Tibial nerve (tissue), 4 donors: Measurements from ENCODE around the gene NIPAL3. TPM values are rescaled to one million over a fixed set of nuclear protein-coding genes. Genes with fewer than 3 reads are reported as not detected.
"Not testable (repeated sequence)": the region's sequence is repeated elsewhere in the genome, so short reads cannot be mapped to it uniquely, and the experiment has no call there.

Experiments used
- DNase-seq, 2 donors: peaks; one replicate each; pipeline ENCODE4 v3.0.0-alpha.2; 2019; ENCODE audit warnings: low spot score in 2 of 2
- H3K27ac ChIP-seq, 4 donors: fragments of 200-600 bp; sonication (generic) in 3 of 4; one replicate each; pipeline ENCODE4 v1.5.1; 2017 to 2019; ENCODE audit warnings: mild to moderate bottlenecking in 1 of 4
- H3K27me3 ChIP-seq, 2 donors: fragments of 200-600 bp; sonication (generic) in 1 of 2; one replicate each; pipeline versions ENCODE4 v1.5.1 to v1.6.0; 2017 to 2019
- H3K36me3 ChIP-seq, 3 donors: fragments of 200-600 bp; sonication (generic); one replicate each; pipeline ENCODE4 v1.5.1; 2018 to 2019
- H3K4me1 ChIP-seq, 4 donors: fragments of 200-600 bp; sonication (generic) in 3 of 4; one replicate each; pipeline ENCODE4 v1.5.1; 2017 to 2019
- H3K4me3 ChIP-seq, 4 donors: fragments of 200-600 bp; sonication (generic) in 3 of 4; one replicate each; pipeline ENCODE4 v1.5.1; 2017 to 2019; ENCODE audit warnings: mild to moderate bottlenecking in 1 of 4, moderate library complexity in 1 of 4
- H3K9me3 ChIP-seq, 4 donors: fragments of 200-600 bp; sonication (generic) in 3 of 4; one replicate each; pipeline ENCODE4 v1.5.1; 2017 to 2019
- EP300 ChIP-seq, 2 donors: sonication (generic); formaldehyde crosslinking; IDR thresholded peaks; one replicate each; pipeline ENCODE4 v1.6.1; 2017; ENCODE audit warnings: antibody characterized with exemption in 2 of 2, mild to moderate bottlenecking in 1 of 2
- POLR2A ChIP-seq, 2 donors: fragments of 450-650 bp; IDR thresholded peaks; one replicate each; pipeline ENCODE4 v1.6.1; 2017; ENCODE audit warnings: antibody characterized with exemption in 2 of 2, mild to moderate bottlenecking in 2 of 2, moderate library complexity in 2 of 2
- WGBS, 2 donors: methylation state at CpG; one replicate each; pipeline ENCODE4 v1.1.5; 2018; 5-methylcytosine and 5-hydroxymethylcytosine counted together
- total RNA-seq, 4 donors: library from RNA; depleted of rRNA; stranded (reverse); fragments of >200 nt; gene quantifications; one replicate each; pipeline ENCODE4 v1.1.0, GENCODE V29; 2016
- TF ChIP-seq, protein P1 (sequence below), 5 experiments: fragments of 200-600 bp in 3 of 5; fragments of 450-650 bp in 2 of 5; sonication (generic) in 3 of 5; IDR thresholded peaks; one replicate each; pipeline ENCODE4 v1.5.1; 2016 to 2019; ENCODE audit warnings: antibody characterized with exemption in 5 of 5, mild to moderate bottlenecking in 3 of 5, moderate library complexity in 2 of 5

NIPAL3 gene
- total RNA-seq, 4 donors from 2014 or later = 16.5 to 41.1 (median 30.1) TPM

DNA sequence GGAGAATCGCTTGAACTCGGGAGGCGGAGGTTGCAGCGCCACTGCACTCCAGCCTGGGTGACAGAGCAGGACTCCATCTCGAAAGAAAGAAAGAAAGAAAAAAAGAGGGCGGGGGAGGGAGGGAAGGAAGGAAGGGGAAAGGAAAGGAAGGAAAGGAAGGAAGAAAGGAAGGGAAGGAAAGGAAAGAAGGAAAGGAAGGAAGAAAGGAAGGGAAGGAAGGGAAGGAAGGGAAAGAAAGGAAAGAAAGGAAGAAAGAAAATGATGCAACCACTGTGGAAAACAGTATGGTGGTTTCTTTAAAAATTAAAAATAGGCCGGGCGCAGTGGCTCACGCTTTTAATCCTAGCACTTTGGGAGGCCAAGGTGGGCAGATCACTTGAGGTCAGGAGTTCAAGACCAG, 71.9 kb downstream of the NIPAL3 start:
- Histone ChIP-seq H3K36me3 (no peaks in the 10 kb centered on the region), H3K9me3 (peaks cover 0 to 8% (median 0%) of the 10 kb centered on the region in 4 donors), H3K4me3 (no peak overlapping the region), H3K27ac (no peak overlapping the region), H3K4me1 (no peaks in the 10 kb centered on the region), H3K27me3 (no peaks in the 10 kb centered on the region)
- no peak for DNase-seq
- 89 to 92% methylated on average over 9 of the region's 9 CpGs for WGBS, 2 donors
- TF ChIP-seq EP300 (IDR thresholded peaks at IDR 0.05) (no peak), POLR2A (IDR thresholded peaks at IDR 0.05) (no peak)
- TF ChIP-seq, protein P1, sequence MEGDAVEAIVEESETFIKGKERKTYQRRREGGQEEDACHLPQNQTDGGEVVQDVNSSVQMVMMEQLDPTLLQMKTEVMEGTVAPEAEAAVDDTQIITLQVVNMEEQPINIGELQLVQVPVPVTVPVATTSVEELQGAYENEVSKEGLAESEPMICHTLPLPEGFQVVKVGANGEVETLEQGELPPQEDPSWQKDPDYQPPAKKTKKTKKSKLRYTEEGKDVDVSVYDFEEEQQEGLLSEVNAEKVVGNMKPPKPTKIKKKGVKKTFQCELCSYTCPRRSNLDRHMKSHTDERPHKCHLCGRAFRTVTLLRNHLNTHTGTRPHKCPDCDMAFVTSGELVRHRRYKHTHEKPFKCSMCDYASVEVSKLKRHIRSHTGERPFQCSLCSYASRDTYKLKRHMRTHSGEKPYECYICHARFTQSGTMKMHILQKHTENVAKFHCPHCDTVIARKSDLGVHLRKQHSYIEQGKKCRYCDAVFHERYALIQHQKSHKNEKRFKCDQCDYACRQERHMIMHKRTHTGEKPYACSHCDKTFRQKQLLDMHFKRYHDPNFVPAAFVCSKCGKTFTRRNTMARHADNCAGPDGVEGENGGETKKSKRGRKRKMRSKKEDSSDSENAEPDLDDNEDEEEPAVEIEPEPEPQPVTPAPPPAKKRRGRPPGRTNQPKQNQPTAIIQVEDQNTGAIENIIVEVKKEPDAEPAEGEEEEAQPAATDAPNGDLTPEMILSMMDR (IDR thresholded peaks at IDR 0.05) = no peak

- not testable (repeated sequence) for H3K4me1 ChIP-seq, H3K9me3 ChIP-seq, H3K4me3 ChIP-seq, H3K27me3 ChIP-seq, H3K27ac ChIP-seq, H3K36me3 ChIP-seq, DNase-seq
- WGBS, 2 donors = 86 to 89% methylated on average over 7 of the region's 7 CpGs
These were observed 72.6 kb downstream of the NIPAL3 start for GRCh38 chr1:24488159-24488558.

- H3K4me3 ChIP-seq = no peak overlapping the region
- no peak for DNase-seq
- no peaks in the 10 kb centered on the region for H3K27me3 ChIP-seq
- TF ChIP-seq, protein P1 (IDR thresholded peaks at IDR 0.05) = no peak
- no peak for TF ChIP-seq POLR2A (IDR thresholded peaks at IDR 0.05)
- no peak for TF ChIP-seq EP300 (IDR thresholded peaks at IDR 0.05)
- WGBS, 2 donors = 85 to 93% methylated on average over 6 of the region's 13 CpGs
- H3K4me1 ChIP-seq = no peaks in the 10 kb centered on the region
- H3K27ac ChIP-seq = no peak overlapping the region
- H3K9me3 ChIP-seq = peaks cover 0 to 8% (median 0%) of the 10 kb centered on the region in 4 donors
- H3K36me3 ChIP-seq = no peaks in the 10 kb centered on the region
These were observed 74.1 kb downstream of the NIPAL3 start for GRCh38 chr1:24489674-24490073.

DNA sequence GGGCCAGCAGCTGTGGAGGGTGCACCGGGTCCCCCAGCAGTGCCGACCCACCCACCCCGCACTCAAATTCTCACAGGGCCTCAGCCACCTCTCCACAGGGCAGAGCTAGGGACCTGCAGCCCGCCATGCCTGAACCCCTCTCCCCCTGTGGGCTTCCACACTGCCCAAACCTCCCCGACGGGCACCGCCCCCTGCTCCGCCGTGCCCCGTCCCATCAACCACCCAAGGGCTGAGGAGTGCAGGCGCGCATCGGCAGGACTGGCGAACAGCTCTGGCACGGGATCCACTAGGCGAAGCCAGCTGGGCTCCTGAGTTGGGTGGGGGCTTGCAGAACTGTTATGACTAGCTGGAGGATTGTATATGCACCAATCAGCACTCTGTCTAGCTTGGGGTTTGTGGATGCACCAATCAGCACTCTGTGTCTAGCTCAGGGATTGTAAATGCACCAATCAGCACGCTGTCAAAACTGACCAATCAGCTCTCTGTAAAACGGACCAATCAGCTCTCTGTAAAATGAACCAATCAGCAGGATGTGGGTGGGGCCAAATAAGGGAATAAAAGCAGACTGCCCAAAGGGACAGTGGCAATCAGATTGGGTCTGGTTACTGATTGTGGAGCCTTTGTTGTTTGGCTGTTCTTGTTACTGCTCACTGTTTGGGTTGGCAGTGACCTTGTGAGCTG, 74.6 kb downstream of the NIPAL3 start:
- Histone ChIP-seq H3K27me3 (no peaks in the 10 kb centered on the region), H3K27ac (no peak overlapping the region), H3K4me3 (no peak overlapping the region), H3K36me3 (no peaks in the 10 kb centered on the region), H3K9me3 (peaks cover 0 to 8% (median 0%) of the 10 kb centered on the region in 4 donors), H3K4me1 (no peaks in the 10 kb centered on the region)
- WGBS, 2 donors = 97 to 99% methylated on average over 14 to 17 of the region's 18 CpGs
- no peak for DNase-seq
- no peak for TF ChIP-seq EP300 (IDR thresholded peaks at IDR 0.05)

DNA sequence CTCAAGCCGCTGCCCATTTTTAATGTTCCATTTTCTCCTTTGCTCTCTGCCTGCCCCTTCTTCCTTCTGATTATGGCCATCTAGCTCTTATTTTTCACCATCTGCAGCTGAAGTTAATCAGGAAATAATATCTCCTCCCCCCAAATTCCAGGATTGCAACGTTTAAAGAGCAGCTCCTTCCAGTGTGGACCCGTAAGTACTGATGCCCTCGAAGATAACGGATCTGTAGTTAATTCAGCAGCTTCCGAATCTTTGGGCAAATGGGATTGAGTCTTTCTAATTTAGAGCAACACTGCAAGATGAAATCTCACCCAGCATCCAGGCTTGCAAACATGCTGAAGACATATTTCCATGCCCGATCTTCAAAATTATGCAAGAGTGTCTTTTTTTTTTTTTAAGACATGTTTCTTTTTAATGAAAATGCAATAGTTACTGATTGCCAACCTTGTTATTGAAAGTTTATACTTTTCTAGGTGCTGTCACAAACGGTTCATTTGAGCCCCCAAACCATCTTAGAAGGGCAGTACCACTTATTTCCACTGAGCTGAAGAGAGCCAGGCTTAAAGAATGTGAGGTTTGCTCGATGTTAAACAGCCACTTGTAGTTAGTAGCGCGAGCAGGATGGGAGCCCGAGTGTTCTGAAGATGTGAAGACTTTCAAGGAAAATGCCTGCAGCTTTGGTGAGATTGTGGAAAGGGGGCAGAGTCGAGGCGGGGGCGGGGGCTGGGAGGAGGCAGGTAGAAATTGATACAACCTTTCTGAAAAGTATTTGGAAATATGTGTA, 76.2 kb downstream of the NIPAL3 start:
- Histone ChIP-seq H3K4me3 (no peak overlapping the region), H3K27ac (no peak overlapping the region), H3K9me3 (peaks cover 0 to 8% (median 0%) of the 10 kb centered on the region in 4 donors), H3K36me3 (no peaks in the 10 kb centered on the region), H3K27me3 (no peaks in the 10 kb centered on the region), H3K4me1 (no peaks in the 10 kb centered on the region)
- DNase-seq = no peak
- TF ChIP-seq, protein P1 (IDR thresholded peaks at IDR 0.05) = no peak
- TF ChIP-seq POLR2A (IDR thresholded peaks at IDR 0.05) = no peak
- TF ChIP-seq EP300 (IDR thresholded peaks at IDR 0.05) = no peak
- 51 to 60% methylated on average over 15 of the region's 15 CpGs for WGBS, 2 donors

DNA sequence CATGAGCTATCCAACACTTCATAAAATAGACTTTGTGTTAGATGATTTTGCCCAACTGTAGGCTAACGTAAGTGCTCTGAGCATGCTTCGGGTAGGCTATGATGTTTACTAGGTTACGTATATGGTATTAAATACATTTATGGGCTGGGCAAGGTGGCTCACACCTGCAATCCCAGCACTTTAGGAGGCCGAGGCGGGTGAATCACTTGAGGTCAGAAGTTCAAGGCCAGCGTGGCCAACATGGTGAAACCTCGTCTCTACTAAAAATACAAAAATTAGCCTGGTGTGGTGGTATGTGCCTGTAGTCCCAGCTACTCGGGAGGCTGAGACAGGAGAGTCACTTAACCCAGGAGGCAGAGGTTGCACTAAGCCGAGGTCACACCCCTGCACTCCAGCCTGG, 77.3 kb downstream of the NIPAL3 start:
- not testable (repeated sequence) for H3K27ac ChIP-seq, H3K4me3 ChIP-seq, DNase-seq, H3K36me3 ChIP-seq, H3K9me3 ChIP-seq, H3K27me3 ChIP-seq, H3K4me1 ChIP-seq
- WGBS, 2 donors = 88 to 89% methylated on average over 9 of the region's 9 CpGs
